Fibroblast of pulmonary artery (primary cell): ENCODE results near the gene CKLF.

ENCODE experiments used
- DNase-seq: peaks from one replicate; pipeline ENCODE4 v3.0.0-alpha.2; 2010; ENCODE audit warnings: low read depth
- H3K4me3 ChIP-seq: replicated peaks from 2 replicates; pipeline ENCODE4 v1.5.1; 2011; ENCODE audit warnings: low read depth, mild to moderate bottlenecking, control low read depth, low read length, moderate library complexity
- TF ChIP-seq, protein P1 (sequence below): IDR thresholded peaks from 2 replicates; pipeline ENCODE4 v1.5.1; 2011; ENCODE audit warnings: mild to moderate bottlenecking, control low read depth, low read length, inconsistent platforms; ENCODE audit errors: missing control alignments

CKLF gene

DNA sequence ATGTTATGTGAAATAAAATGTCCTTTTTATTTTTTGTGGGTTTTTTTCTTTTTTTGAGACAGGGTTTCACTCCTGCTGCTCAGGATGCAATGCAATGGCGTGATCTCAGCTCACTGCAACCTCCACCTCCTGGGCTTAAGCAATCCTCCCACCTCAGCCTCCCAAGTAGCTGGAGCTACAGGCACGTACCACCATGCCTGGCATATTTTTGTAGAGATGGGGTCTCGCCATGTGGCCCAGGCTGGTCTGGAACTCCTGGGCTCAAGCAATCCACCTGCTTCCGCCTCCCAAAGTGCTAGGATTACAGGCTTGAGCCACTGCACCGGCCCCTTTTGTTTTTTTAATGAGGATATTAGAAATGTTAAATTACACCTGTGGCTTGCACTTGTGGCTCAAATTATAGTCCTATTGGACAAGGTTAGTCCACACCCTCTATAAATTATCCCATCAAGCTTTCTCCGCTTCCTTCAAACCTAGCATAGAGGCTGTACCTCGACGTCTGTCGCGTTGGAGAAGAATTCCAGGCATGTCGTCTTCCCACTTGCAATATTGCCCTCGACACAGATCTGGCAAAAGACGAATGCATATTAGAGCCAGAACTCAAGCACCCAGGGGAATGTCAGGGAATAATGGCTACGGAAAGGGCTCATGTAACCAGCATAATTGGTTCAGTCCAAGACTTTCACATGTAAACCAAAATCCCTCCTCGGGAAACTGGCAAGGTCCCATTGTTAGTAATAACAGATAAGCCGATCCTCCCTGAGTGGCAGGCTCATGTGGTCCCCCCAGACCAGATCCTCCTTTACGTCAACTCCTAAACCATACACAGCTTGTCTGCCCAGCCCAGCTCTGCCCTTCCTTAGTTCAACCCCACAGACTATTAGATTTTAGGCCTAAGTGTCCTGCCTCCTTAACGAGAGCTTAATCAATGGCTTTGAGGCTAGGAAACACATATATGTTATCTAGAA is 10.7 kb upstream of the CKLF start:
- TF ChIP-seq, protein P1, sequence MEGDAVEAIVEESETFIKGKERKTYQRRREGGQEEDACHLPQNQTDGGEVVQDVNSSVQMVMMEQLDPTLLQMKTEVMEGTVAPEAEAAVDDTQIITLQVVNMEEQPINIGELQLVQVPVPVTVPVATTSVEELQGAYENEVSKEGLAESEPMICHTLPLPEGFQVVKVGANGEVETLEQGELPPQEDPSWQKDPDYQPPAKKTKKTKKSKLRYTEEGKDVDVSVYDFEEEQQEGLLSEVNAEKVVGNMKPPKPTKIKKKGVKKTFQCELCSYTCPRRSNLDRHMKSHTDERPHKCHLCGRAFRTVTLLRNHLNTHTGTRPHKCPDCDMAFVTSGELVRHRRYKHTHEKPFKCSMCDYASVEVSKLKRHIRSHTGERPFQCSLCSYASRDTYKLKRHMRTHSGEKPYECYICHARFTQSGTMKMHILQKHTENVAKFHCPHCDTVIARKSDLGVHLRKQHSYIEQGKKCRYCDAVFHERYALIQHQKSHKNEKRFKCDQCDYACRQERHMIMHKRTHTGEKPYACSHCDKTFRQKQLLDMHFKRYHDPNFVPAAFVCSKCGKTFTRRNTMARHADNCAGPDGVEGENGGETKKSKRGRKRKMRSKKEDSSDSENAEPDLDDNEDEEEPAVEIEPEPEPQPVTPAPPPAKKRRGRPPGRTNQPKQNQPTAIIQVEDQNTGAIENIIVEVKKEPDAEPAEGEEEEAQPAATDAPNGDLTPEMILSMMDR, result no peak
- no peak for DNase-seq
- H3K4me3 ChIP-seq, result no peak overlapping the region

DNA sequence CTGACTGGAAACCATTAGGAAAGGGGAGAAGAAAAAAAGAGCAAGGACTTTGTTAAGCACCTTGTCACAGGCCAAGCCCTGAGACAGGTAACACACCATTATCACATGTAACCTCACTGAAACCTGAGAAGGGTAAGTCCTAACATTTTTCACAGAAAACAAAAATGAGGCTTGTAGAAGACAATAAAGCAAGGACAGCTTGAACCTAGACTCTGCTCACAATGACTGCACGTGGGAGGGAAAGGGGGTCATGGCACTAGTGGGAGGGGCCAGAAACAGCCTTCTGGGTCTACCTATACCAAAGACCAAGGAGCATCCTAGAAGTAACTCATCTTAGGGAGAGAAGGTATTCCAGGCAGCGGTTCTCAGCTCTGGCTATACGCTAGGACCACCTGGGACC is 10.0 kb upstream of the CKLF start:
- no peak overlapping the region for H3K4me3 ChIP-seq
- TF ChIP-seq, protein P1, result no peak
- DNase-seq, result no peak

DNA sequence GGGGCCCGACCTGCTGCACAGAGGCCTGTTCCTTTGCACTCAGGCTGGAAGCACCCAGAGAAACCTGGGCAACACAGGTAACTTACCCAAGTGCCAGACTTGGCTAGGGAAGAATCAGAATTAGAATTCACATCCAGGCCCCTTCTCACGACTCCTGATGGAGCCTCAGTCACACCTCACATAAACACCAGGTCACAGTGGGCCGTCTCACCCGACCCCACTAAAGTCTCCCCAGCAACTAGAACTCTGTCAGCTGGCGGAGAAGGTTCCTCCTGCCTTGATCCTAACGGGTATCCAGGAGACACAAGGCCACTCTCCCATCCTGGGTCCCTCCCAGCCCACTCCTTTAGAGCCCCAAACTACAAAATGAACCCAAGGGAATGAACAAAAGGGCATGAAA is 8.8 kb upstream of the CKLF start:
- no peak overlapping the region for H3K4me3 ChIP-seq
- TF ChIP-seq, protein P1, result no peak
- no peak for DNase-seq

DNA sequence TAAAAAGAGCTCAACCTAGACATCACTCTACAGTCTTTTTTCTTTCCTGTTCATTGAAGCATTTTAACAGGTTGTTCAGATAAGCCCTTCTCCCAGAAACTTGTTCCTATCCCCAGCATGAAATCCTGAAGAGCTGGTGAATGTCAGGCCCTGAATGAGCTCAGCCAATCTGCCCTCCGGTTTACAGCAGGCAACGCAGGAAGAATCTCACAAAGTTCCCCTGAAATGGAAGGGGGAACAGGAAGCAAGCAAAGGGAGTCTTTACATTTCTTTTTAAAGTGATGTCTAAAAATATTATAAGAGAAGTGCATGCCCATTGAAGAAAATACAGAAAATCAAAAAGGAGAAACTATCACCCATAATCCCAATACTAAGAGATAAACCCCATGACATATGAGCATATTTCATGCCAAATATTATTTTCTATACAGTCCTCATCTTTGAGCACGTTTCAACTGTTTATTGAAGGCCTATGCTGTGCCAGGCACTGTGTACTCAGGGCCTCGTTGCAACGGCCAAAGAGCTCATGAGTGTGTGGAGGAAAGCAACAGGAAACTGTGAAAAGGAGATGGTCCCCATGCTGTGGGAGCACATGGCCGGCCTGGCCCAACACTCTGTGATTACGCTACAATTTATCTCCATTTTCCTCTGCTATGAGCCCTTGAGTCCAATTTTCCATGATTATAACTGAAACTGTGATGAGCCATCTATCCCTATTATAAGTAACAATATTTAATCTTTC is 8.2 kb upstream of the CKLF start:
- TF ChIP-seq, protein P1, result no peak
- DNase-seq, result no peak
- H3K4me3 ChIP-seq, result no peak overlapping the region

DNA sequence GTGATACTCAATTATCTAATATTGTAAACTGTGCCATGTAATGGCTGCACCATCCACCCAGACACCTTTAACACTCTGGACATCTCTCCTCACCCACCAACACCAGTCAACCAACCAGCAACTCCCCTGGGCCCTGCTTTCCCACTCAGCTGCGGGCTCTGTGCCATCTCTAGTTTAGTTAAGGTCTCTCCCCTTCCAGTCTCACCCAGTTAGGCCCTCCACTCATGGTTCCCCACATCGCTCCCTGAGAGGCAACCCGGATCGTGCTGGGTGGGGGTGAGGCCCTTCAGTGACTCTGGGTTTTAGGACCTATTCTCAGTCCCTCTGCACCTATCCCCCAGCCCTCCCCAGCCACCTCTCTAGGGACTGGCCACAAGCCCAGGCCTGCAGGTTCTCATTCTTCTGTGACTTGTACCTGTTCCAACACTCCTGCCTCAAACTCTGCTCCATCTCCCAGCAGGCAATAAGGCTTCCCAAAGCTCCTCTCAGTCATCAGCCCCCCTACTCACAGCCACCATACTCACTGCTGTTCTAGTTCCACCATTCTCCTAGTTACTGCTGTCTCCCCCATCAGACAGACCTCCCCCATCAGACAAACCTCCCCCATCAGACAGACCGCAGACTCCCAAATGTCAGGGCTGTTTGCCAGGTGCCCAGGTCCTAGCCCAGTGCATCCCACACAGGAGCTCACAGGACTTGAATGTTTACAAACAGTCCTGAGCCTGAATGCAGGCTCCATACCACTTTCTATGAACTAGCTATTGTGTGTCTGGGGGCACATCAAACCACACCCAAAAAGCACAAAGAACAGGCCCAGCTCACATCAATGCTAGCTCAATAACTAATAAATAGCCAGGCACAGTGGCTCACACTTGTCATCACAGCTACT is 5.0 kb upstream of the CKLF start:
- DNase-seq, result no peak
- TF ChIP-seq, protein P1, result no peak
- H3K4me3 ChIP-seq, result no peak overlapping the region

DNA sequence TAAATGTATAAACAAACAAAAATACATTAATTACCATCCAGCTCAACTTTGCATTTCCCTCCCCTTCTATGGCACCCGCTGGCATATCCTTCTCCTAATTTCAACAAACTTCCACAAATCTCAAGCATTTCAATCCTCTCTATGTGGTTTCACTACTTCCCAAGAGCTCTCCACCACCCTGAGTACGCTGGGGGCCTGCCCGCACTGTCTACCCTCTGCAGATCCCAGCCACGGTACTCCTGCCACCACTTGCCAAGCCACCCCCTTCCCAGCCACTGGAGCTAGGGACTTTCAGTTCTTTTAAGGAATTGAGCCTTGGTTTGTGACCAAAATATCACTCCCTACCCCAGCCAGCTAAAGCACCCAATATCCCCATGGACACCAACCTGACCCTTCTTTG is 4.3 kb upstream of the CKLF start:
- no peak for DNase-seq
- no peak overlapping the region for H3K4me3 ChIP-seq
- TF ChIP-seq, protein P1, result no peak
